Globus pallidus (tissue), 1 donor: ENCODE data around the gene AUTS2.

Experiments
- DNase-seq: peaks from one replicate; pipeline ENCODE4 v3.0.0-alpha.2; 2015; ENCODE audit warnings: low spot score

Gene AUTS2

GRCh38 chr7:69598081-69598486 lies at the start of gene AUTS2:
Gene AUTS2, plus strand, starts transcription at chr7:69598475. Its CDS starts 1,179 bp downstream, at chr7:69599654.
- peak; percentile 95 for DNase-seq

- no peak for DNase-seq
Observed at GRCh38 chr7:69550991-69551390, 47.3 kb upstream of the AUTS2 start.

- DNase-seq: no peak
Observed at GRCh38 chr7:69553190-69553589, 45.1 kb upstream of the AUTS2 start.

GRCh38 chr7:69561266-69561960 lies 36.9 kb upstream of the AUTS2 start:
- DNase-seq: no peak

- DNase-seq: peak; percentile 92
Observed at GRCh38 chr7:69564454-69565417, 33.5 kb upstream of the AUTS2 start.

GRCh38 chr7:69567800-69568199 lies 30.5 kb upstream of the AUTS2 start:
- DNase-seq: no peak

- DNase-seq: no peak
Observed at GRCh38 chr7:69568266-69568665, 30.0 kb upstream of the AUTS2 start.

GRCh38 chr7:69575651-69576050 lies 22.6 kb upstream of the AUTS2 start:
- no peak for DNase-seq

GRCh38 chr7:69577221-69577620 lies 21.1 kb upstream of the AUTS2 start:
- peak; percentile 35 for DNase-seq

GRCh38 chr7:69585169-69585568 lies 13.1 kb upstream of the AUTS2 start:
- no peak for DNase-seq

GRCh38 chr7:69586321-69586720 lies 12.0 kb upstream of the AUTS2 start:
- DNase-seq: no peak

- DNase-seq: peak; percentile 96
Observed at GRCh38 chr7:69588773-69589172, 9.5 kb upstream of the AUTS2 start.

GRCh38 chr7:69591805-69592204 lies 6.5 kb upstream of the AUTS2 start:
- DNase-seq: no peak

GRCh38 chr7:69593511-69593910 lies 4.8 kb upstream of the AUTS2 start:
- DNase-seq: no peak

GRCh38 chr7:69595415-69595814 lies 2.9 kb upstream of the AUTS2 start:
- no peak for DNase-seq

- no peak for DNase-seq
Observed at GRCh38 chr7:69596056-69596455, 2.2 kb upstream of the AUTS2 start.

GRCh38 chr7:69596723-69597277 lies 1.5 kb upstream of the AUTS2 start:
- peak; percentile 49 for DNase-seq

GRCh38 chr7:69597278-69598076 lies 798 bp upstream of the AUTS2 start:
- DNase-seq: no peak

GRCh38 chr7:69598487-69599285 lies 411 bp downstream of the AUTS2 start:
- peak; percentile 62 for DNase-seq

- peak; percentile 24 for DNase-seq
Observed at GRCh38 chr7:69599286-69599954, 1.1 kb downstream of the AUTS2 start.
